Upper lobe of left lung (tissue), 6 donors: ENCODE data around the gene TRDMT1. TPM values are rescaled to one million over a fixed set of nuclear protein-coding genes. Genes with fewer than 3 reads are reported as not detected.

ENCODE experiments used
- ATAC-seq, 2 donors: fragments of 200-7000 bp; cut with Tn5 transposase; one replicate each; pipeline ENCODE4 v1.9.1; 2022; ENCODE audit warnings: mild to moderate bottlenecking in 2 of 2, moderate library complexity in 2 of 2; ENCODE audit not compliant: low FRiP score in 2 of 2
- DNase-seq, 2 donors: peaks; one replicate each; pipeline ENCODE4 v3.0.0-alpha.2; 2019 to 2020
- H3K27ac ChIP-seq, 4 donors: fragments of 200-600 bp; sonication (generic); one replicate each; pipeline ENCODE4 v1.5.1; 2016 to 2019
- H3K27me3 ChIP-seq, 4 donors: fragments of 200-600 bp; sonication (generic); one replicate each; pipeline ENCODE4 v1.5.1; 2017 to 2019
- H3K36me3 ChIP-seq, 4 donors: fragments of 200-600 bp; sonication (generic); one replicate each; pipeline ENCODE4 v1.5.1; 2016 to 2019
- H3K4me1 ChIP-seq, 4 donors: fragments of 200-600 bp; sonication (generic); one replicate each; pipeline ENCODE4 v1.5.1; 2018 to 2019
- H3K4me3 ChIP-seq, 4 donors: fragments of 200-600 bp; sonication (generic); one replicate each; pipeline ENCODE4 v1.5.1; 2017 to 2019; ENCODE audit warnings: mild to moderate bottlenecking in 2 of 4, moderate library complexity in 1 of 4
- H3K9me3 ChIP-seq, 4 donors: fragments of 200-600 bp; sonication (generic); one replicate each; pipeline ENCODE4 v1.5.1; 2018 to 2019
- EP300 ChIP-seq, 4 donors: sonication (generic); formaldehyde crosslinking; IDR thresholded peaks; one replicate each; pipeline ENCODE4 v1.5.1; 2017; ENCODE audit warnings: antibody characterized with exemption in 4 of 4, control low read depth in 2 of 4
- POLR2A ChIP-seq, 4 donors: fragments of 450-650 bp; IDR thresholded peaks; one replicate each; pipeline ENCODE4 v1.5.1; 2016 to 2017; ENCODE audit warnings: antibody characterized with exemption in 4 of 4, mild to moderate bottlenecking in 2 of 4
- POLR2AphosphoS5 ChIP-seq, 2 donors: sonication (generic); formaldehyde crosslinking; IDR thresholded peaks; one replicate each; pipeline ENCODE4 v1.5.1; 2017; ENCODE audit warnings: antibody characterized with exemption in 2 of 2
- whole genome bisulfite sequencing, 2 donors: methylation state at CpG; one replicate each; pipeline ENCODE4 v1.1.5; 2017 to 2018; 5-methylcytosine and 5-hydroxymethylcytosine counted together
- total RNA-seq, 6 donors: library from RNA; depleted of rRNA in 4 of 6; stranded (reverse); fragments of >200 nt in 4 of 6; gene quantifications; one replicate each; pipeline versions ENCODE4 v1.1.0 to v1.2.1, GENCODE V29; 2016 to 2021
- TF ChIP-seq, protein P1 (sequence below), 6 experiments: fragments of 450-650 bp in 4 of 6; fragments of 200-600 bp in 2 of 6; sonication (generic) in 2 of 6; IDR thresholded peaks; one replicate each; pipeline ENCODE4 v1.5.1; 2016 to 2019; ENCODE audit warnings: antibody characterized with exemption in 6 of 6
- donor health status: DM: no; HTN: no; CAD: no; lungs with moderate emphysema.
- donor health status: DM: no; HTN: yes; CAD: no; lungs with severe emphysema.

Gene TRDMT1
- total RNA-seq, 6 donors from 2014 or later: 5.8 to 22.0 (median 7.4) TPM

DNA sequence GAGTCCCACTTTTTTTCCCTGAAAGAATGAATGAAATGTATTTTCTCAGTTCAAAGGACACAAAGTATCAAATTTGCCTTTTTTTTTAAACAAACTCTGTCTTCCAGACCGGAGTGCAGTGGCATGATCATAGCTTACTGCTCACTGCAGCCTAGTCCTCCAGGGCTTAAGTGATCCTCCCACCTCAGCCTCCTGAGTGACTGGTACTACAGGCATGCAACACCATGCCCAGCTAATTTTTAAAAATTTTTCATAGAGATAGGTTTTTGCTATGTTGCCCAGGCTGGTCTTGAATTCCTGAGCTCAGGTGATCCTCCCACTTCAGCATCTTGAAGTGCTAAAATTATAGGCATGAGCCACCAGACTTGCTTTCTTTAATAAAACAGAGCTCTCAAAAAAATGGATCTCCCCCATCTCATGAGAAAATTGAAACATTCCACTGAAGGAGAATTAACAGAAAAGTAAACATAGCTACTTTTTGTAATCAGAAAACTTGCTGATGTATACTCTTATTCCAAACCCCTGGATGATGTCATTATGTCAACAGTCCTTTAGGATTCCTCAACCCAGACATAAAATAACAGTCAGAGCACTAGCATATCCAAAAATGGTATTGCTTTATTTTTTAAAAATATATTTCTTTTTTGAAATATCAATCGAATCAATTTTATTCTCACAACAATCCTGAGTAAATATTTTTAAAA is 12.3 kb upstream of the TRDMT1 start:
- H3K27ac ChIP-seq: no peak overlapping the region
- no peaks in the 10 kb centered on the region for H3K27me3 ChIP-seq
- TF ChIP-seq, protein P1, sequence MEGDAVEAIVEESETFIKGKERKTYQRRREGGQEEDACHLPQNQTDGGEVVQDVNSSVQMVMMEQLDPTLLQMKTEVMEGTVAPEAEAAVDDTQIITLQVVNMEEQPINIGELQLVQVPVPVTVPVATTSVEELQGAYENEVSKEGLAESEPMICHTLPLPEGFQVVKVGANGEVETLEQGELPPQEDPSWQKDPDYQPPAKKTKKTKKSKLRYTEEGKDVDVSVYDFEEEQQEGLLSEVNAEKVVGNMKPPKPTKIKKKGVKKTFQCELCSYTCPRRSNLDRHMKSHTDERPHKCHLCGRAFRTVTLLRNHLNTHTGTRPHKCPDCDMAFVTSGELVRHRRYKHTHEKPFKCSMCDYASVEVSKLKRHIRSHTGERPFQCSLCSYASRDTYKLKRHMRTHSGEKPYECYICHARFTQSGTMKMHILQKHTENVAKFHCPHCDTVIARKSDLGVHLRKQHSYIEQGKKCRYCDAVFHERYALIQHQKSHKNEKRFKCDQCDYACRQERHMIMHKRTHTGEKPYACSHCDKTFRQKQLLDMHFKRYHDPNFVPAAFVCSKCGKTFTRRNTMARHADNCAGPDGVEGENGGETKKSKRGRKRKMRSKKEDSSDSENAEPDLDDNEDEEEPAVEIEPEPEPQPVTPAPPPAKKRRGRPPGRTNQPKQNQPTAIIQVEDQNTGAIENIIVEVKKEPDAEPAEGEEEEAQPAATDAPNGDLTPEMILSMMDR (IDR thresholded peaks at IDR 0.05): no peak
- H3K36me3 ChIP-seq: no peaks in the 10 kb centered on the region
- no peak for DNase-seq
- 84 to 90% methylated on average over 2 of the region's 2 CpGs for WGBS, 2 donors
- no peaks in the 10 kb centered on the region for H3K9me3 ChIP-seq
- peaks cover 16 to 28% (median 25%) of the 10 kb centered on the region in 4 donors for H3K4me1 ChIP-seq
- H3K4me3 ChIP-seq: no peak overlapping the region
- no peak for ATAC-seq

DNA sequence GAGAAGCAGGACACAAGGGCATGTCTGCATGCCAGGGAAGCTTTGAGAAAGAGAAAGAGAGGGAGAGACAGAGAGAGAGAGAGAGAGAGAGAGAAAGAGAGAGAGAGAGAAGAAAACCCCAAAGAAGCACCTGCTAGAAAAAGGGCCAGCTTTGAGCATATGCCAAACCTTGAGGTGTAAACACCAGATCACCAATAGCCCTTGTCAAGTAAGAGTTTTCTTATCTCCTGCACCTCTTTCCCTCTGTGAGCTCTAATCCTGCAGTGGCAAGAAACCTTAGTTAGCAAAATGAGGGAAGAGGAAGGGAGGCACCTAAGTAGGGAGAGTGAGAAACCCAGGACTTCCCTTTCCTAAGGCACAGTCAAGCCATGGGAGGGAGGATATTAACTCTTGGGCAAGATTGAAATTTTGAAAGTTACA is 11.3 kb upstream of the TRDMT1 start:
- Histone ChIP-seq H3K9me3 (no peaks in the 10 kb centered on the region), H3K27ac (peak overlapping the region in 1 of 4 donors; percentile 68), H3K4me1 (peaks cover 16 to 28% (median 25%) of the 10 kb centered on the region in 4 donors), H3K4me3 (peak overlapping the region in 1 of 4 donors; percentile 1), H3K27me3 (no peaks in the 10 kb centered on the region), H3K36me3 (no peaks in the 10 kb centered on the region)
- no peak for DNase-seq
- TF ChIP-seq POLR2A (IDR thresholded peaks at IDR 0.05) (no peak), POLR2AphosphoS5 (IDR thresholded peaks at IDR 0.05) (no peak), EP300 (IDR thresholded peaks at IDR 0.05) (no peak)
- TF ChIP-seq, protein P1 (IDR thresholded peaks at IDR 0.05): no peak
- peak in 1 of 2 donors; percentile 25 for ATAC-seq

DNA sequence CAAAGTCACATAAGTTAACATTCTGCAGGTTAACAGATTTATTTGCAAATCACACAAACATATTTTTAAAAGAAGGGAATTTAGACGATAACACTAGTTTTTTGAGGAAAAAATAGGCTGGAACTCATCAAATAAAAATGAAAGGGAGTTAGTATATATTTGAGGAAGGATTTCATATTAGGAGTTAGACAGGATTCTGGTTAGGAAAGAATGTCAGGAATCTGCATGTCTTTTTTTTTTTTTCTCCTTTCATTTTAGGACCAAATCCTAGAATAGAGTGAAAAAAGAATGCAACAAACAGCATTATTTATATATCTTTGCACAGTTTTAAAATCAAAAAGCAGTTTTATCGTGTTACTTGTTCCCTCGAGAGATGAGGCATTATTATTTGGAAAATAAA is 8.9 kb upstream of the TRDMT1 start:
- no peaks in the 10 kb centered on the region for H3K9me3 ChIP-seq
- H3K4me1 ChIP-seq: peaks cover 2 to 13% (median 6%) of the 10 kb centered on the region in 4 donors
- ATAC-seq (no peak), DNase-seq (no peak)
- no peak overlapping the region for H3K4me3 ChIP-seq
- H3K27ac ChIP-seq: no peak overlapping the region
- no peaks in the 10 kb centered on the region for H3K36me3 ChIP-seq
- TF ChIP-seq POLR2A (IDR thresholded peaks at IDR 0.05): no peak
- TF ChIP-seq, protein P1 (IDR thresholded peaks at IDR 0.05): no peak
- TF ChIP-seq EP300 (IDR thresholded peaks at IDR 0.05): no peak
- TF ChIP-seq POLR2AphosphoS5 (IDR thresholded peaks at IDR 0.05): no peak
- WGBS, 2 donors: 64 to 84% methylated on average over 3 of the region's 3 CpGs
- no peaks in the 10 kb centered on the region for H3K27me3 ChIP-seq

DNA sequence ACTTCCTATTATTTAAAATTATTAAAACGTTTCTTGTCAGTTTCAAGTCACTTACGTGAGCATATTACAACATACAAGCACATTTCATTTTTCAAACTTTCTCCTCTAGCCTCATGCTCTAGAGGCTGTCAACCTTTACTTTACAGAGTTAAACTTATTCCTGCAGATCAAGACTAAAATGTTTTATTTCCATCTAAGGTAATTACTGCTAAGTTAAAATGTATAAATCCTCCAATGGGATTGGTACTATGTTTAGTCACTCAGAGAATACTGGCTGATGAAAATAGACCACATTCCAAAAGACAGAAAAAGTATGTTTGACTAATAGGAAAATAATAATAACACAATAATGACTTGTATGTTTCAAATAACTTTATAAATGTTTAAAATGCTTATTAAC is 8.4 kb upstream of the TRDMT1 start:
- 66 to 69% methylated on average over 2 of the region's 2 CpGs for WGBS, 2 donors
- no peak overlapping the region for H3K4me3 ChIP-seq
- DNase-seq (no peak), ATAC-seq (no peak)
- H3K27ac ChIP-seq: no peak overlapping the region
- no peaks in the 10 kb centered on the region for H3K9me3 ChIP-seq
- H3K4me1 ChIP-seq: peaks cover 0 to 8% (median 3%) of the 10 kb centered on the region in 4 donors
- H3K36me3 ChIP-seq: no peaks in the 10 kb centered on the region
- no peaks in the 10 kb centered on the region for H3K27me3 ChIP-seq
- TF ChIP-seq POLR2AphosphoS5 (IDR thresholded peaks at IDR 0.05): no peak
- TF ChIP-seq, protein P1 (IDR thresholded peaks at IDR 0.05): no peak
- TF ChIP-seq POLR2A (IDR thresholded peaks at IDR 0.05): no peak
- TF ChIP-seq EP300 (IDR thresholded peaks at IDR 0.05): no peak

DNA sequence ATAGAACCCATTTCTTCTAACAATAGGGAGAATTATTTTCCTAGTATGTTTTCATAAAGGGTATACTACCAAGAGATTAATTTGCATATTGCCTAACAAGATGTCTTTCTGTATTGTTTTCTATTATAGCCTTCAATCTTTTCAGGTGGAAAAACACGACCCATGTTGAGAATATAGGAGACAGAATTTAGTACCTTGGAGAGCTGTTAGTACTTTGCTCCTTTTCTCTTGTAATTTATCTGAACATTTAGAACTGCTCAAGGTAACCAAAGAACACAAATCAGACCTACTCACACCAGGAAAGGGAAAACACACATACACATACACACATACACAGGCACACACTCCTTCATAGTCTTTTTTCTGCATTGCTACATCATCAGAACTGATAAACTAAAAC is 7.8 kb upstream of the TRDMT1 start:
- DNase-seq (no peak), ATAC-seq (no peak)
- H3K4me1 ChIP-seq: peaks cover 0 to 4% (median 2%) of the 10 kb centered on the region in 4 donors
- H3K36me3 ChIP-seq: no peaks in the 10 kb centered on the region
- H3K9me3 ChIP-seq: no peaks in the 10 kb centered on the region
- TF ChIP-seq POLR2AphosphoS5 (IDR thresholded peaks at IDR 0.05) (no peak), EP300 (IDR thresholded peaks at IDR 0.05) (no peak), POLR2A (IDR thresholded peaks at IDR 0.05) (no peak)
- TF ChIP-seq, protein P1 (IDR thresholded peaks at IDR 0.05): no peak
- 81 to 90% methylated on average over 1 of the region's 1 CpG for WGBS, 2 donors
- no peaks in the 10 kb centered on the region for H3K27me3 ChIP-seq
- no peak overlapping the region for H3K4me3 ChIP-seq
- no peak overlapping the region for H3K27ac ChIP-seq
